MM.1S (cell line): ENCODE data around the gene TANK.

Experiments
- EZH2phosphoT487 ChIP-seq: fragments of 300-600 bp; sonication (generic); IDR thresholded peaks from 2 replicates; pipeline ENCODE4 v1.6.1; 2018; ENCODE audit warnings: antibody characterized with exemption, low read length
- TF ChIP-seq, protein P1 (sequence below): fragments of 300-600 bp; sonication (generic); IDR thresholded peaks from 2 replicates; pipeline ENCODE4 v1.5.1; 2016; ENCODE audit warnings: antibody characterized with exemption, low read length, mixed read lengths

DNA sequence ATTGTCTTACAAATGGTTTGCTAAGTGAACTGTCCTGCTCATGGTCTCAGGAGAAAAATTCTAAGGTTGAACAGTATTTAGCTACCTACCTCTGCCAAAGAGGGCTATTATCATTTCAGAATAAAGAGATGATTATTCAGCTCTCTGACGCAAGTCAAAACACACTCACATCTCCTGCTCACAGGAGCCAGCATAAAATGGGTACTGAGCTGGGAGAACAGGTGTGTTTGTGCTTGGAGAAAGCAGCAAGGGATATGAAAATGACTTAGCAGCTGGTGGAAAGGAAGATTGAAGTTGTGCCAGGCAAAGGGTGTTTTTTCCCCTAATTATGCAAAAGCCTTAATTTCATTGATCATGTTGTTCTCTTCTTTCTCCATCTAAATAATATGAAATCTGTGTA, 47.3 kb upstream of the TANK start:
- TF ChIP-seq, protein P1, sequence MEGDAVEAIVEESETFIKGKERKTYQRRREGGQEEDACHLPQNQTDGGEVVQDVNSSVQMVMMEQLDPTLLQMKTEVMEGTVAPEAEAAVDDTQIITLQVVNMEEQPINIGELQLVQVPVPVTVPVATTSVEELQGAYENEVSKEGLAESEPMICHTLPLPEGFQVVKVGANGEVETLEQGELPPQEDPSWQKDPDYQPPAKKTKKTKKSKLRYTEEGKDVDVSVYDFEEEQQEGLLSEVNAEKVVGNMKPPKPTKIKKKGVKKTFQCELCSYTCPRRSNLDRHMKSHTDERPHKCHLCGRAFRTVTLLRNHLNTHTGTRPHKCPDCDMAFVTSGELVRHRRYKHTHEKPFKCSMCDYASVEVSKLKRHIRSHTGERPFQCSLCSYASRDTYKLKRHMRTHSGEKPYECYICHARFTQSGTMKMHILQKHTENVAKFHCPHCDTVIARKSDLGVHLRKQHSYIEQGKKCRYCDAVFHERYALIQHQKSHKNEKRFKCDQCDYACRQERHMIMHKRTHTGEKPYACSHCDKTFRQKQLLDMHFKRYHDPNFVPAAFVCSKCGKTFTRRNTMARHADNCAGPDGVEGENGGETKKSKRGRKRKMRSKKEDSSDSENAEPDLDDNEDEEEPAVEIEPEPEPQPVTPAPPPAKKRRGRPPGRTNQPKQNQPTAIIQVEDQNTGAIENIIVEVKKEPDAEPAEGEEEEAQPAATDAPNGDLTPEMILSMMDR: no peak
- TF ChIP-seq EZH2phosphoT487: no peak
